Activated T-cell treated with anti-CD3 and anti-CD28 coated beads for 4 hours (primary cell): ENCODE measurements around the gene ZNF677.
"Not testable (repeated sequence)": the region's sequence is repeated elsewhere in the genome, so short reads cannot be mapped to it uniquely, and the experiment has no call there.

Experiments
- DNase-seq: peaks from one replicate; pipeline ENCODE4 v3.0.0-alpha.2; 2020

ZNF677 gene

DNA sequence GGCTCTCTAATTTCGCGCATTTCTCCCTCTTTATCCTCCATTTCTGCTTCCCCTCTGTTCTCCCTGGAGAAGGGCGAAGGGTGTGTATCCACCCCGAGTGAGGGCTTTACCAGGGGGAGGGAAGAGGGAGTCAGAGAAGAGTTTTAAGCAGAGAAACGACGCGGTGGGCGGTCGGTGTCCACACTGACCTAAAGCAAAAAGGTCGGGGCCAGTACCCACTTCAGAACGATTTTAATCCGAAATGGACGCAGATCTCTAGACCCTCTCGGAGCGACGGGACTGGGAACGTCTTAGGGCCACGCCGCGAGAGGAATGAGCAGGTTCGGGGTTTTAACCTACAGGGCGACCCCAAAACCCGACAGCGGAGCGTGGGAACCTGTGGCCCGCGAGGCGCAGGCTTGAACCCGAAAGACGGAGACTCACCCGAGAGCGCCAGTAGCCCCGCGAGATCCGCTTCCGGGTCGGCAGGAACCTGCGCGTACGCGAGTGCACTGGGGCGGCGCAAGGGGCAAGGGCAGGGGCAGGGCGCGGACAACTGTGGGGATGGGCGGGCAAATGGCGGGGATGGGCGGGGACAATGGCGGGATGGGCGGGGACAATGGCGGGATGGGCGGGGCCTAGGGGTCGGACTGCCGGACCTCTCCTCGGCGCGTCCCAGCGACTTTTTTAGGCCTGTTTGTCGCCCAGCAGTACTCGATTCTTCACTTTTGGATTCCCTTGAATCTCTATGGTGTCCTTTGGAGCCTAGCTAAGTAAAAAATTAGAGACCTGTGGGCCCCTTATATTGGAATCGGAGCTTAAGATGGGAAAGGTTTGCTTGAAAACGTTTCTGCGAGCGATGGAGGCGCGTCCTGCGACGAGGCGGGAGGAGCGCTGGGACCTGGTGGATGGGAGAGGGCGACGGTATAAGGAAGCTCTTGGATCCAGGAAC, at the start of gene ZNF677:
TSS of gene ZNF677 (minus strand) at position 463 of the 931 bp plus-strand sequence. CDS start 3,323 bp downstream, outside the sequence.
- peak; percentile 66 for DNase-seq

- DNase-seq = not testable (repeated sequence)
These were observed 46.7 kb upstream of the ZNF677 start for GRCh38 chr19:53301341-53301740.

- DNase-seq = no peak
These were observed 40.2 kb upstream of the ZNF677 start for GRCh38 chr19:53294786-53295441.

- DNase-seq = no peak
These were observed 36.3 kb upstream of the ZNF677 start for GRCh38 chr19:53290758-53291549.

DNA sequence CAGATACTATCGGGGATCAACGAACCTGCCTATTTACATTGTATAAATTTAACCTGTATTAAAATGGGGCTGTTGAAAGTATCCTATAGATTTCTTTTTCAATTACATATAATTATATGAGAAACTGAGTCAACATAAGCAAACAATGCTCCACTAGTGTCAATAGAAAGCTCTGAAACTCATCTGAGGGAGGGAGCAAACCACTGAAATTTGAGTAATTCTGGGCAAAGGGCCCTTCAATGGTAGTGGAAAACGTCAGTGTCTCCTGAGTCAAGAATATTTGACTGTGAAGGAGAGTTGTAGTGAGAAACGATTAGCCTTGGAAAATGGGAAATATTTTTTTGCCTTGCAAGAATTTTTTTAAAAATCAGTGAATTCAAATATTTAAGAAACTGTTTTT, 30.4 kb upstream of the ZNF677 start:
- DNase-seq = no peak

DNA sequence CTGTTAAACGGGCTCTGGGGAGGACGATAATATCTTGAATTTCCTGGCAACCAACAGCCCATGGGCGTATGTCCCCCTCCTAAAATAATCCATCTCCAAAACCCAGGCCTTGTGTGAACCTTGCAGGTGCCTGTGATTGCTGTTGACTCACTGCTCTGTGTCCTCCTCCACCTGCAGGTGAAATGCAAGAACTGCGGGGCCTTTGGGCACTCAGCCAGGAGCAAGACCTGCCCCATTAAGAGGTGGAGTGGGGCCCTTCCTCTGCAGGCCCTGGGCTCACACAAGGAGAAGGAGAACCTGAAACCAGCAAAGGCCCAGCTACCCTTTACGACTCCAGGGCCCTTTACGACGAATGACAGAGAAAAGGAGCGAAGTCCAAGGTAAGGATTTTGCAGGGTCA, 27.3 kb upstream of the ZNF677 start:
- DNase-seq = not testable (repeated sequence)

DNA sequence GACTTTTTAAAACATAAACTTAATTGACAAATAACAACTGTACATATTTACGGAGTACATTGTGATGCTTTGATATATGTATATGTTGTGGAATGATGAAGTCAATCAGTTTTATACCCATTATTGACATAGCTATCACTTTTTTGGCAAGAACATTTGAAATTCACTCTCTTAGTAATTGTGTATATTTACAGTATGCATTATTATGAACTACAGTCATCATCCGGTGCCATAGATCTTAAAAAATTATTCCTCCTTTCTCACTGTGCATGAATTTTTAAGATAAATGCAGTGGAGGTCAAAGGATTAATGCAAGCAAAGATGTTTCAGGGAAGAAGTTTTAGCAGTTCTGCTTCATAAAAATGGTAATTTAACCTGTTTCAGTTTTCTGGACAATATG, 20.8 kb upstream of the ZNF677 start:
- no peak for DNase-seq

- DNase-seq = no peak
These were observed 17.4 kb upstream of the ZNF677 start for GRCh38 chr19:53272044-53272443.

DNA sequence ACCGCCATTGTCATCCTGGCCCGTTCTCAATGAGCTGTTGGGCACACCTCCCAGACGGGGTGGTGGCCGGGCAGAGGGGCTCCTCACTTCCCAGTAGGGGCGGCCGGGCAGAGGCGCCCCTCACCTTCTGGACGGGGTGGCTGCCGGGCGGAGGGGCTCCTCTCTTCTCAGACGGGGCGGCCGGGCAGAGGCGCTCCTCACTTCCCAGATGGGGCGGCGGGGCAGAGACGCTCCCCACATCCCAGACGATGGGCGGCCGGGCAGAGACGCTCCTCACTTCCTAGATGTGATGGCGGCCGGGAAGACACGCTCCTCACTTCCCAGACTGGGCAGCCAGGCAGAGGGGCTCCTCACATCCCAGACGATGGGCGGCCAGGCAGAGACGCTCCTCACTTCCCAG, 15.2 kb upstream of the ZNF677 start:
- DNase-seq = not testable (repeated sequence)

GRCh38 chr19:53267623-53268022, 12.9 kb upstream of the ZNF677 start, which contains the start of gene VN1R4:
VN1R4 (minus strand) TSS chr19:53267723; CDS start chr19:53267665, 58 bp downstream.
- not testable (repeated sequence) for DNase-seq

DNA sequence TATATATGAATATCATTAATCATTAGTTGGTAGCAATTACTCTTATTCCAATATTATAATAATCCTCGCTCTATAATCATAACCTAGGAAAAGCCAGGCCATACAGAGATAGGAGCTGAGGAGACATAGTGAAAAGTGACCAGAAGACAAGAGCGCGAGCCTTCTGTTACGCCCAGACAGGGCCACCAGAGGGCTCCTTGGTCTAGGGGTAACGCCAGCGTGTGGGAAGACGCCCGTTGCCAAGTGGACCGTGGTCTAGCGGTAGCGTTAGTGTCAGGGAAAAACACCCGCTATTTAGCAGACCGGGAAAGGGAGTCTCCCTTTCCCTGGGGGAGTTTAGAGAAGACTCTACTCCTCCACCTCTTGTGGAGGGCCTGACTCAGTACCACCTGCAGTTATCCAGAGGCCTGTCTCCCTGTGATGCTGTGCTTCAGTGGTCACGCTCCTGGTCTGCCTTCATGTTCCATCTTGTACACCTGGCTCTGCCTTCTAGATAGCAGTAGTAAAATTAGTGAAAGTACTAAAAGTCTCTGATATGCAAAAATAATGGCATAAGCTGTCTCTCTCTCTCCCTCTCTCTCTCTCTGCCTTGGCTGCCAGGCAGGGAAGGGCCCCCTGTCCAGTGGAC, 3.2 kb upstream of the ZNF677 start, which contains the start of gene VN1R2:
TSS of gene VN1R2 (plus strand) at position 578 of the 628 bp plus-strand sequence. CDS start 84 bp downstream, outside the sequence.
- DNase-seq = not testable (repeated sequence)

DNA sequence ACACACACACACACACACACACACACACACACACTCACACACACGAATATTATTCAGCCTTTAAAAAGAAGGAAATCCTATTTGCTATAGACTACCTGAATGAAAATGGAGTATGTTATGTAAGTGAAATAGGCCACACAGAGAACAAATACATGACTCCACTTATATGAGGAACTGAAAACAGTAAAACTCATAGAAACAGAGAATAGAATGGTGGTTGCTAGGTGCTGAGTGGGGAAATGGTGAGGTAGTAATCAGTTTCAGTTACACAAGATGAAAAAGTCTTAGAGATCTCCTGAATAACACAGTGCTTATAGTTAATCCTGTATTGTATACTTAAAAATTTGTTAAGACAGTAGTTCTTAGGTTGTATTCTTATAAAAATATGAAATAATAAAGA, 8.2 kb downstream of the ZNF677 start:
- no peak for DNase-seq

- DNase-seq = no peak
These were observed 17.4 kb downstream of the ZNF677 start for GRCh38 chr19:53237114-53237777.

- no peak for DNase-seq
These were observed 30.1 kb downstream of the ZNF677 start for GRCh38 chr19:53224606-53225005.

- not testable (repeated sequence) for DNase-seq
These were observed 32.0 kb downstream of the ZNF677 start for GRCh38 chr19:53222716-53223115.

- DNase-seq = no peak
These were observed 41.9 kb downstream of the ZNF677 start for GRCh38 chr19:53212703-53213320.

DNA sequence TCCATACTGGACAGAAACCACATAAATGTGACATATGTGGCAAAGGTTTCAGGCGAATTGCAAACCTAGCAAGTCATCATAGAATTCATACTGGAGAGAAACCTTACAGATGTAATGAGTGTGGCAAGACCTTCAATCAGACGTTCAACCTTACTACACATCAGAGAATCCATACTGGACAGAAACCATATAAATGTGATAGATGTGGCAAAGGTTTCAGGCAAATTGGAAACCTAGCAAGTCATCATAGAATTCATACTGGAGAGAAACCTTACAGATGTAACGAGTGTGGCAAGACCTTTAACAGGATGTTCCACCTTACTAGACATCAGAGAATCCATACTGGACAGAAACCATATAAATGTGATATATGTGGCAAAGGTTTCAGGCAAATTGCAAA, 43.1 kb downstream of the ZNF677 start:
- DNase-seq = not testable (repeated sequence)

DNA sequence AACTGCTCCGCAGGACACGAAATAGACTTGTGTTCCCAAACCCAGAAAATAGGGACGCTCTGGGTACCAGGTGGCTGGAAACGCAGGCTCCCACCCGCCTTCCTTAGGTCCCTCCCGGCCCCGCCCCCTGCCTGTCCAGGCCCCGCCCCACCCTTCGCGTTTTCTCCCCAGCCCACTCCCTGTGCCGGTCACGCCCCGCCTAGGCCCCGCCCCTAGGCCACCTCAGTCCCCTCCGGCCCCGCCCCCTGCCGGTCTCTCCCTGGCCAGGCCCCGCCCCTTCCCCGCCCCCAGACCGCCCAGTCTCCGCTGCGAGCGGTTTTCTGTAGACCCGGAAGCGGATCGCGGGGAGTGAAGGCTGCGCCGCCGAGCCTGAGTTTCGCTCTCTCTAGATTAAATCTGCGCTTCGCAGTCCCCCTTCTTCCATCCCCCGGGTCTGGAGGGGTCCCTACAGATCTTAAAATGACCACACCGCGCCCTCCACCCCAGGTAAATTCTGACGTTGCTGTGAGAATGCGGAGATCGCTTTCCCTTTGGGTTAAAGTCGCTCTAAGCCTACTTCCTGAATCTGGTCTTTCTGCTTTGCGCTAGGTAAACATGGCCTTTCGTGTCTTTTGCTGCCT, 57.8 kb downstream of the ZNF677 start:
- DNase-seq = peak; percentile 100

GRCh38 chr19:53195265-53195903, 59.3 kb downstream of the ZNF677 start:
- peak; percentile 67 for DNase-seq

DNA sequence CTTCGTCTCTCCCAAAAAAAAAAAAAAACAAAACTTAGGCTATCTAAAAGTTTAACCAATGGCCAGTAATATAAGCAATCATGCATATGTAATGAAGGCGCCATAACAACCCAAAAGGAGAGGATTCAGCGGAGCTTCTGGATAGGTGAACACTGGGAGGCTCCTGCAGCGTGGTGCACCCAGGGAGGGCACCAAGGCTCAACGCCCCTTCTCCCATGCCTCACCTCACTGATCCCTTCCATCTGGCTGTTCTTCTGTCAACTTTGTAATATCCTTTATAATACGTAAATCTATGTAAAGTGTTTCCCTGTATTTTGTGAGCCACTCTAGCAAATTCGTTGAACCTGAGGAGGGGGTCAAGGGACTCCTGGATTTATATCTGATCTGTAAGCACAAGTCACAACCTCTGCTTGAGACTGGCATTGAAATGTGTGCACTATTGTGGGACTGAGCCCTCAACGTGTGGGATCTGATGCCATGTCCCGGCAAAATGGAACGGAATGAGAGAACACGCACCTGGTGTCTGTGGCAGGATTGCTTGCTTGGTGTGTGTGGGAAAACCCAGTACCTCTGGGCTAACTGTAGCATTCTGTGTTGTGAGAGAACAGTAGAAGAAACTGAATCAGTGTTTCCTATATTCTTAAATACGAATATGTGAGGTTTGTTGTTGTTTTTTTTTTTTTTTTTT, 61.0 kb downstream of the ZNF677 start:
- no peak for DNase-seq
